Daoy (cell line): ENCODE measurements around the gene PID1. TPM values are rescaled to one million over a fixed set of nuclear protein-coding genes. Genes with fewer than 3 reads are reported as not detected.
"Not testable (repeated sequence)": the region's sequence is repeated elsewhere in the genome, so short reads cannot be mapped to it uniquely, and the experiment has no call there.

Experiments
- DNase-seq: peaks from one replicate; pipeline ENCODE4 v3.0.0-alpha.2; 2015; ENCODE audit warnings: low read depth
- total RNA-seq: library from RNA; depleted of rRNA; stranded (reverse); fragments of >200 nt; shearing (Covaris generic); gene quantifications from 2 replicates; pipeline ENCODE4 v1.2.3, GENCODE V29; 2014

The PID1 gene
- total RNA-seq, 1 experiment from 2014 or later, result 6.1 TPM

DNA sequence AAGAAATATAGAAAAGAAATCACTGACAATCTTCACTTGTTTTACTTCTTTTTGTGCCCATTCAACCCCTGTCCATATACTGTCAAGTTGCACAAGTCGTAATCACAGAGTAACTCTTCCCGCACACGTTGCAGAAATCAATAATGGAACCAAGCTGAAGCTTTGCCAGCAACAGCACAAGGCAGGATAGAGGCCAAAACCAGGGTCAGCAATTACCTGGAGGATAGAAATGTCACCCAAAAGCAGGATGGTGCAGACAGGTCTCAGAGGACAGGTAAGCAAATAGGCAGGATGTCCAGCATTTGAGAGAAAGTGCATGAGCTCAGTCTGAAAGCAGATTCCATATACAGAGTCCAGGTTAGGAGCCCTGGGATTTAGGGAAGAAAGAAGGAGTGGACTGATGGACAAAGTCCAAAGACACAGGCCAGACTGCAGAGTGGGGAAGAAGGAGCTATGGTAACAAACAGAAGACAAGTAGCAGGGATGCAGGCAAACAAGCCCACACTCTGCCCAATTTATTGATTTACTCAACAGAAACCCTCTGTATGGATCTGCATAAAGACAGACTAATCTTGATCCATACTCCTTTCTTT is 52.7 kb downstream of the PID1 start:
- DNase-seq, result no peak

DNA sequence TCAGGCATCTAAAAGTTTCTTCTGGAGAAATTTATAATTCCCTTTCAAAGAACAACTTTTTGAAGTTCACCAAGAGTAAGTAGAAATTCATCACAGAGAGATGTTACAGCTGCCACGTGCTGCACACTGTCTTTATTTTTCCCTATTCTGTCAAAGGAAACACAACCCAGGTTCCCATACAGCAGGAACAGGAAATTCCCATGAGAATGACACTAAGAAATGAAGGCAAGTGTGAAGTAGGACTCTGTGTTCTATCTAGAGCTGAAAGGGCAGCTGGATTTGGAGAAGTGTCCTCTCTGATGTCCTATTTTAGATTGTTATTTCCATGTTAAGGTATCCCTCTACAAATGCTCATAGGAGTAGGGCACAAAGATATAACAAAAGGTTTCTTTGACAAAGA is 58.8 kb downstream of the PID1 start:
- DNase-seq, result no peak

DNA sequence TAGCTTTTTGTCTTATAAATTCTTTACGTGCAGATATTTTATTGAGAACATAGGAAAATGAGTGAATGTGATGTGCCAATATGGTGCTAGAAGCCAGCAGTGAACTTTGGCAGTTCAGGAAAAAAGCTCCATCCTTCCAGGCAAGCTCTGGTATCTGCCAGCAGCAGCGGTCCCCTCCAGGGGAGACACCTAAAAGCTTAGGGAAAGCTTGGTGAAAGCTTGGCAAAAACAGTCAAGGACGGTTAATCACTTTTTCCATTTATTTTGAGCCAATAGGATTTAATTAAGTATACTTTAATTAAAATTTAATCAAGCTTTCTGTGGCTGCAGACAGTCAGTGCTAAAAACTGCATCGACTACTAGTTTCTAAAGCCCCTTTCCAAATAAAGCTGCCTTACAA is 60.4 kb downstream of the PID1 start:
- no peak for DNase-seq

DNA sequence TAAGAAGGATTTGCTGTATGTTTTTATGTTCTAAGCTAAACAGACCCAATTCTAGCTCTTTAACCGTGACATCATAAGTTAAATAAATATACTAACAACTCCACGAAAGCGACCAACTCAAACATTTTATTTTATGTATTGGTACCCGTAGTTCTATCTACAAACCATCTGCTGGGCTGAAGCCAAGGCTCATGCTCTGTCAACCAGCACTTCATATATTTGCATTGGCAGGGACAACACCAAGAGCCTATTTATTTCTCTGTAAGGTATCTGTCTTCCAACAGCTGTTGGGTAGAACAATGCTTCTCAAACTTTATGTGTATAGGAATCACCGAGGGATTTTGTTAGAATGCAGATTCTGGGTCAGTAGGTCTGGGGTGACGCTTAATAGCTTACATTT is 64.5 kb downstream of the PID1 start:
- no peak for DNase-seq

- DNase-seq, result no peak
Observed at GRCh38 chr2:229205704-229206103, 65.4 kb downstream of the PID1 start.

DNA sequence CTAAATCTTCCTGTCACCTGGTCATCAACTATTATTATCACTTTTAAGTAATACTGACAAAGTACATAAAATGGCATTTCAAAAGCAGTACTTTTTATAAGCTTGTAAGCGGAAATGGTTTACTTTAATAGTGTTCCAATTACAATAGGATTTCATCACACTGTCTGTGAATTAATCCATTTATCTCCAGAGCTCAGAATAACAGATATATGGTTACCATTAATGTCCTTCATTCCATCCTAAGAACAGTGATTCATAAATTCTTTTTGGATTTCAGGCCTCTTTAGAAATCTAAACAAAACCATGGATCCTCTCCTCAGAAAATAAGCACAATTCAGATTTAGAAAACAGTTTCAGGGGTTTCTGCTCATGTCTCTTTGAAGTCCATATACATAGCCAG is 68.4 kb downstream of the PID1 start:
- DNase-seq, result no peak

DNA sequence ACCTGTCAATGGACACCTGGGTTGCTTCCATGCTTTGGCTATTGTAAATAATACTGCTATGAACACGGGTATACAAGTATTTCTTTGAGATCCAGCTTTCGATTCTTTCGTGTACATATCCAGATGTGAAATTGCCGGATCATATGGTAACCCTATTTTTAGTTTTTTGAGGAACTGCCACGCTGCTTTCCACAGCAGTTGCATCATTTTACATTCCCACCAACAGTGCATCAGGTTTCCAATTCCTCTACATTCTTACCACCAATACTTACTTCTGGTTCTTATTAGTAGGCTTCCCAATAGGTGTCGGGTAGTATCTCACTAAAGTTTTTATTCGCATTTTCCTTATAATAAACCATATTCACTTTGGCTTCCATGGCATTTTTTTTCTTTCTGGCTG is 69.6 kb downstream of the PID1 start:
- no peak for DNase-seq

DNA sequence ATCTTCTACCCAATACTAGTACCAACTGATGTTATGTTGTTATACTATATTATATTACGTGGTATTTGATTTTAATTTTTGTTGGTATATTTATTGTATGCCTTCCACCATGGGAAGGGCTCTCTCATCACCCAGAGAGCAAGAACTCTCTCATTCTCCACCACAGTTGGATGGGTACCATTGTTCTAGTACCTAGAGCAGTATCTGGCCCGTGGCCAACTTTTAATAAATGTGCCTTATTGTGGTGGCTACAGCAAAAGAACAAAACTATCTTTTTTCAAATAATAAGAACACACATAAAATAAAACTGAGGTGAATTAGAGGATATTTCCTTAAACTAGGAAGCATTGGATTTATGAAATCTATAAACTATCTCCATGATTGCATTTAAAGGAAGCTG is 71.8 kb downstream of the PID1 start:
- DNase-seq, result no peak

DNA sequence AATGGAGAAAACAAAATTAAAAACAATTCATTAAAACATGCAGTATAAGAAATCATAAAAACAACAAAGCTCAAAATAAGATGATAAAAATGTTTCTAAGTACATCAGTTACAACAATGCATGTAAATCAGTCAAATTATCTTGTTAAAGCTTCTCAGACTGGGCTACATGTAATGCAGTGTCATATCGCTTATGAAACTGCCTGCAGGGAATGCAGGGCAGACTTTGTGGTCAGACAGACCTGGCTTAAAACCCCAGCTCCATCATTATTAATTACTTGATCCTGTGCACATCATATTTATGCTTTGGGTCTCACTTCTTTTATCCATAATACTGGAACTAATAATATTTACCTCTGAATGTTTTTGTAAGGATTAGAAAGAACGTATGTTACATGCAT is 74.6 kb downstream of the PID1 start:
- no peak for DNase-seq

GRCh38 chr2:229195346-229195947 is 75.6 kb downstream of the PID1 start:
- DNase-seq, result no peak

GRCh38 chr2:229193281-229193680 is 77.8 kb downstream of the PID1 start:
- DNase-seq, result no peak

- DNase-seq, result no peak
Observed at GRCh38 chr2:229191413-229191812, 79.7 kb downstream of the PID1 start.

DNA sequence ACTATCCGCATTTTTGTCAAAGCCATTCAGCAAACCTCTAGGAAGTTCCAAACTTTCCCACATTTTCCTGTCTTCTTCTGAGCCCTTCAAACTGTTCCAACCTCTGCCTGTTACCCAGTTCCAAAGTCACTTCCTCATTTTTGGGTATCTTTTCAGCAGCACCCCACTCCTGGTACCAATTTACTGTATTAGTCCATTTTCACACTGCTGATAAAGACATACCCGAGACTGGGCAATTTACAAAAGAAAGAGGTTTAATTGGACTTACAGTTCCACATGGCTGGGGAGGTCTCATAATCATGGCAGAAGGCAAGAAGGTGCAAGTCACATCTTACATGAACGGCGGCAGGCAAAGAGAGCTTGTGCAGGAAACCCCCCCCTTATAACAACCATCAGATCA is 84.0 kb downstream of the PID1 start:
- DNase-seq, result not testable (repeated sequence)

DNA sequence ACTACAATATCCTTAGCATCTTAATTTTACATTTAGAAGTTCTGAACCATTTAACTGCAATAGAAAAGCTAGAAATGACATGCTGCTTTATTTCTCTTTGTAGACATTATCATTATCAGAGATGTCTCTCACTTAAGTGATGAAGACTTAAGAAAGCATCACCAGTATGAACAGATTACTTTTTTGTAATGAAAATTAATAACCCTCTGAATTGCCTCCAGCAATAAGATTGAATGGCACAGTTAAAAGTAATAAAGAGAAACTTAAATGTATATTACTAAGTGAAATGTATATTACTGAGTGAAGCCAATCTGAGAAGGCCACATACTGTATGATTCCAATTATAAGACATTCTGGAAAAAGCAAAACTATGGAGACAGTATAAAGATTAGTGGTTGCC is 89.4 kb downstream of the PID1 start:
- no peak for DNase-seq

DNA sequence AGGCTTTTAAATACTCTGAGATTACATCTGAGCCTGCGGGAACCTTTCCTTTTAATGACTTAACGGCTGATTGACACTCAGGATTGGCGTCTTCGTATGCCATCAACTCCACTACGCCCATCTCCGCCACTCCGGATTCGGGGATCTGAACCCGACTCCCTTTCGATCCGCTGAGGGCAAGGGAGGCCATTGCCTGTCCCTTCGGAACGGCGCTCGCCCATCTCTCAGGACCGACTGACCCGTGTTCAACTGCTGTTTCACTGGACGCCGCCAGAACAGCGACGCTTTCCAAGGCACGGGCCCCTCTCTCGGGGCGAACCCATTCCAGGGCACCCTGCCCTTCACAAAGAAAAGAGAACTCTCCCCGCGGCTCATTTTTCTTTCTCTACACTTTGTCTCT is 90.4 kb downstream of the PID1 start:
- no peak for DNase-seq

DNA sequence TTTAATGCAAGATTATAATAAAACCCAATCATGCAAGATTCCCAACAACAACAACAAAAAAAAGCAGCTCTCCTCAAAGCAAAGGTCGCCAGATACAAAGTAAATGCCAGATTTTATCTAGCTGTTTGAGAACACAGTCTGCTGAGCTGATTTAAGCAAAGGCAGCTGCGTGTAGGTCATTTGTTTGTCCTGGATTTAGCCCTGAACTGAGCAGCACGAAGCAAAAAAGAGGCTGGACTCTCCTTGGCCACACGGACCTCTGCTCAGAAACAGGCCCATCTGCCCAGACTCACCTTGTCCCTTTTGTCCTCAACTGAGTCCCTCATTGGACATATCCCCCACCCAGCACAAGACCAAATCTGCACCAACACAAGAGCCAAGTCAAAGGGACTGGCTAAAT is 91.5 kb downstream of the PID1 start:
- no peak for DNase-seq

- DNase-seq, result no peak
Observed at GRCh38 chr2:229178706-229179105, 92.4 kb downstream of the PID1 start.

GRCh38 chr2:229178117-229178516 is 93.0 kb downstream of the PID1 start:
- no peak for DNase-seq

GRCh38 chr2:229176136-229176535 is 95.0 kb downstream of the PID1 start:
- no peak for DNase-seq

GRCh38 chr2:229175497-229175863 is 95.6 kb downstream of the PID1 start:
- DNase-seq, result no peak

DNA sequence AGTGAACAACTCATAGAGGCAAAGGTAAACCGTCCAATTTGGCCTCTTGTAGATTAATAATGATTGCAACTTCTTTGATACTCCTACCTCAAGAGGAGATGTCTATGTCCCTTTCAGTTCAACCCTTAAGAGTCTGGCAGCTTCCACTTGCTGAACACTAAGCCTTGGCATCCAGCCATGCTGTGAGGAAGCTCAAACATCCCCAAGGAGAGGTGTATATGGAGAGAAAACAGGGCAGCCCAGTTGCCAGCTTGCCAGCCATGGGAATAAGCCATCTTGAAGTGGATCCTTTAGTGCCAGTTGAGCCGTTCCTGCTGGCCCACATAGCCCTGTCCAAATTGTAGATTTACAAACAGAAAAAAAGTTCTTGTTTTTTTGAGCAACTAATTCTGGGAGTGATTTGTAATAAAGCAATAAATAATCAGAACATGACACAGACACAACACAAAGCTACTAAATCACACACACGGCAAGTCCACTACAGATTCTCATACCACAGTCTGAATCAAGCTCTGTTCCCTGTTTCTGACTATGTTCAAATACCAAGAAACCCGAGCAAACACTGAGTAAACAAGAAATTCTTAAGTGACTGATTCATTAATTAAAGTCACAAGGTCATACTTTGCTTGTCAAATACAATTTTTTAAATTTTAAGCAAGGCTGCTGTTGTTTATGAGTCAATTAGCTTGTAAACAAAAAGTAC is 96.1 kb downstream of the PID1 start:
- no peak for DNase-seq

DNA sequence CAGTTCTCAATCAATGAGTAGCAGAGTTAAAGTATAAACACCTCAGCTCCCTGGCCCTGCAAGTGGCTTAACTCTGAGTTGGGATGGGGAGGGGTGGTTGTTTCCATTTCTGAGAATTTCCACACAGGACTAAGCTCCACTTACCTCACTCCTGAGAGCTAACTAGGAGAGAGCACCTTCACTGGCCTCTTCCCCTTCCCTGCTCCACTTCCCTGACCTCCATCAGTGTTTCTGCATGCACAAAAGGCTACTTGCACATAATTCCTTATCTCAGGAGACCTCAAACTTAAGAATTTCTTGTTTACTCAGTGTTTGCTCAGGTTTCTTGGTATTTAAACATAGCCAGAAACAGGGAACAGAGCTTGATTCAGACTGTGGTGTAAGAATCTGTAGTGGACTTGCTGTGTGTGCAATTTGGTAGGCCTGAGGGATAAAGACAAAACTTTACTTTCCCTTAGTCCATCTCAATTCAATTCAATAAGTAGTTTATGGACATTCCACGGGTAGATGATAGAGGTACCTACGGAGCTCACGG is 97.2 kb downstream of the PID1 start:
- no peak for DNase-seq

GRCh38 chr2:229170916-229171315 is 100.2 kb downstream of the PID1 start:
- no peak for DNase-seq
